GM10248 (cell line): Measurements from ENCODE around the gene SLMAP.
"Not testable (repeated sequence)": the region's sequence is repeated elsewhere in the genome, so short reads cannot be mapped to it uniquely, and the experiment has no call there.

Source experiments
- CTCF ChIA-PET: fragments of 300-600 bp; sonication (Branson Sonifier 250); formaldehyde crosslinking; extraction: SDS; loops from one replicate; lab custom pipeline; 2021; ENCODE audit warnings: antibody characterized with exemption; lab: Yijun Ruan, JAX
- POLR2A ChIA-PET: fragments of 350-650 bp; sonication (Branson Sonifier 250); formaldehyde crosslinking; extraction: SDS; loops from one replicate; lab custom pipeline; 2020; ENCODE audit warnings: antibody characterized with exemption; lab: Yijun Ruan, JAX
- DNase-seq: peaks from one replicate; pipeline ENCODE4 v3.0.0; 2012; ENCODE audit errors: extremely low spot score
- CTCF ChIP-seq: IDR thresholded peaks from 2 replicates; pipeline ENCODE4 v1.5.1; 2012; ENCODE audit warnings: mild to moderate bottlenecking, low read depth; ENCODE audit errors: extremely low read depth, missing control alignments, control extremely low read depth

SLMAP gene

GRCh38 chr3:57805266-57805665 lies 49.2 kb downstream of the SLMAP start:
- TF ChIP-seq CTCF: no peak
- CTCF ChIA-PET: no interaction called here
- POLR2A ChIA-PET: no interaction called here
- no peak for DNase-seq

- no peak for DNase-seq
- ChIA-PET CTCF (interaction anchor here (1.8 kb wide), 1 partner anchor 12 kb away, joined by 4 read pairs; no protein-coding TSS in a partner anchor), POLR2A (no interaction called here)
- no peak for TF ChIP-seq CTCF
These were observed 49.6 kb downstream of the SLMAP start for GRCh38 chr3:57805674-57806073.

GRCh38 chr3:57806195-57806594 lies 50.1 kb downstream of the SLMAP start:
- POLR2A ChIA-PET, DNase-seq: not testable (repeated sequence)
- CTCF ChIA-PET: interaction anchor here (1.4 to 1.8 kb wide), 2 partner anchors 9 to 12 kb away, joined by 4 to 5 read pairs; no protein-coding TSS in a partner anchor

- DNase-seq: no peak
- CTCF ChIA-PET: interaction anchor here (0.8 to 3.7 kb wide), 4 partner anchors 10 to 32 kb away, joined by 3 to 21 read pairs (median 3); no protein-coding TSS in a partner anchor
- POLR2A ChIA-PET: no interaction called here
- TF ChIP-seq CTCF: no peak
These were observed 53.0 kb downstream of the SLMAP start for GRCh38 chr3:57808961-57809608.

GRCh38 chr3:57809609-57809968 lies 53.5 kb downstream of the SLMAP start:
- TF ChIP-seq CTCF: no peak
- ChIA-PET CTCF (interaction anchor here (1.0 to 3.7 kb wide), 5 partner anchors 10 to 36 kb away, joined by 3 to 21 read pairs (median 4); no protein-coding TSS in a partner anchor), POLR2A (interaction anchor here (0.5 kb wide), 1 partner anchor 882 kb away, joined by 5 read pairs; no protein-coding TSS in a partner anchor)
- no peak for DNase-seq

GRCh38 chr3:57810048-57810447 lies 53.9 kb downstream of the SLMAP start:
- CTCF ChIA-PET: interaction anchor here (1.0 to 3.7 kb wide), 4 partner anchors 10 to 36 kb away, joined by 3 to 21 read pairs (median 5); no protein-coding TSS in a partner anchor
- no peak for TF ChIP-seq CTCF
- POLR2A ChIA-PET: interaction anchor here (0.5 kb wide), 1 partner anchor 881 kb away, joined by 5 read pairs; no protein-coding TSS in a partner anchor
- no peak for DNase-seq
